ENCODE results near the gene HCST.

HCST gene

GRCh38 chr19:35904311-35905068 lies 2.2 kb downstream of the HCST start:
- no peak for TF ChIP-seq CTCF (IDR thresholded peaks at IDR 0.05; ENCODE audit: low read depth, low read length, missing control alignments)
- Histone ChIP-seq H3K27me3 (replicated peaks) (no peaks in the 10 kb centered on the region), H3K4me3 (ENCODE audit: low read depth, low read length) (no peak overlapping the region), H3K36me3 (replicated peaks) (no peaks in the 10 kb centered on the region), H3K27ac (no peak overlapping the region)
- DNase-seq: no peak
- in situ Hi-C loops (cut with HindIII; ENCODE audit: low pct_ligation_motif_present, low sequenced_read_pairs): no loop called here

- Histone ChIP-seq H3K4me3 (ENCODE audit: low read depth, low read length) (no peak overlapping the region), H3K27ac (no peak overlapping the region), H3K27me3 (replicated peaks) (no peaks in the 10 kb centered on the region), H3K36me3 (replicated peaks) (no peaks in the 10 kb centered on the region)
- DNase-seq: no peak
- no peak for TF ChIP-seq CTCF (IDR thresholded peaks at IDR 0.05; ENCODE audit: low read depth, low read length, missing control alignments)
- in situ Hi-C loops (cut with HindIII; ENCODE audit: low pct_ligation_motif_present, low sequenced_read_pairs): no loop called here
These were observed 2.9 kb downstream of the HCST start for GRCh38 chr19:35905178-35905727.

- Histone ChIP-seq H3K27ac (no peak overlapping the region), H3K27me3 (replicated peaks) (no peaks in the 10 kb centered on the region), H3K4me3 (ENCODE audit: low read depth, low read length) (no peak overlapping the region), H3K36me3 (replicated peaks) (no peaks in the 10 kb centered on the region)
- in situ Hi-C loops (cut with HindIII; ENCODE audit: low pct_ligation_motif_present, low sequenced_read_pairs): no loop called here
- no peak for DNase-seq
- TF ChIP-seq CTCF (IDR thresholded peaks at IDR 0.05; ENCODE audit: low read depth, low read length, missing control alignments): no peak
These were observed 5.0 kb downstream of the HCST start for GRCh38 chr19:35907377-35907745.

- no peak for TF ChIP-seq CTCF (IDR thresholded peaks at IDR 0.05; ENCODE audit: low read depth, low read length, missing control alignments)
- H3K27ac ChIP-seq: no peak within 1 kb of the TSS
- DNase-seq: no peak
- H3K4me3 ChIP-seq (ENCODE audit: low read depth, low read length): no peak within 1 kb of the TSS
- in situ Hi-C loops (cut with HindIII; ENCODE audit: low pct_ligation_motif_present, low sequenced_read_pairs): no loop called here
- H3K36me3 ChIP-seq (replicated peaks): no peaks in the 10 kb centered on the region
- no peaks in the 10 kb centered on the region for H3K27me3 ChIP-seq (replicated peaks)
These were observed 5.7 kb downstream of the HCST start, which contains the start of gene TYROBP for GRCh38 chr19:35908010-35908441. TSS of gene TYROBP (minus strand) at chr19:35908295. CDS start at chr19:35908228, 67 bp downstream.

GRCh38 chr19:35908973-35909683 lies 6.8 kb downstream of the HCST start:
- no peak for TF ChIP-seq CTCF (IDR thresholded peaks at IDR 0.05; ENCODE audit: low read depth, low read length, missing control alignments)
- H3K27me3 ChIP-seq (replicated peaks): no peaks in the 10 kb centered on the region
- in situ Hi-C loops (cut with HindIII; ENCODE audit: low pct_ligation_motif_present, low sequenced_read_pairs): no loop called here
- H3K4me3 ChIP-seq (ENCODE audit: low read depth, low read length): no peak overlapping the region
- H3K36me3 ChIP-seq (replicated peaks): no peaks in the 10 kb centered on the region
- no peak overlapping the region for H3K27ac ChIP-seq
- no peak for DNase-seq
